Measurements from ENCODE around the gene ATXN7L1.
"Not testable (repeated sequence)": the region's sequence is repeated elsewhere in the genome, so short reads cannot be mapped to it uniquely, and the experiment has no call there.

Gene ATXN7L1

GRCh38 chr7:105613611-105614330 is 262.6 kb downstream of the ATXN7L1 start:
- no peak for DNase-seq (ENCODE audit: low read depth)

DNA sequence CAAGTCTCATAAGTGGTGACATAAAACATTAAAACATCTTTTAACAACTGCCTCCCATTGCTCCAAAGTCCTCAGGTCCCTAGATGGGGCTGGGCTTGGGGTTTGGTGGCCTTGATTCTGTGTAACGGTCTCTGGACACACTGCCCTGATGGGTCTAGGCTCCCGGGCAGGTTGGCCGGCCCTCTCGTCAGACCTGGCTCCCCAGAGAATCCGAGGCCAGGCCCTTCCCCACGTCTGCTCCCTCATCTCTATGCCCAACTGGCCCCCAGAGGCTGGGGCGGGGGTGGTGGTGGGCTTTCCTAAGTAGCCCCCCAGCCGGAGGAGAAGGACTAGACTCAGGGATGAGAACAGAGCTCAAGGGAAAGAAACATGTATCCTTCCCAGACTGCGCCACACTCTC is 263.6 kb downstream of the ATXN7L1 start:
- no peak for DNase-seq (ENCODE audit: low read depth)

DNA sequence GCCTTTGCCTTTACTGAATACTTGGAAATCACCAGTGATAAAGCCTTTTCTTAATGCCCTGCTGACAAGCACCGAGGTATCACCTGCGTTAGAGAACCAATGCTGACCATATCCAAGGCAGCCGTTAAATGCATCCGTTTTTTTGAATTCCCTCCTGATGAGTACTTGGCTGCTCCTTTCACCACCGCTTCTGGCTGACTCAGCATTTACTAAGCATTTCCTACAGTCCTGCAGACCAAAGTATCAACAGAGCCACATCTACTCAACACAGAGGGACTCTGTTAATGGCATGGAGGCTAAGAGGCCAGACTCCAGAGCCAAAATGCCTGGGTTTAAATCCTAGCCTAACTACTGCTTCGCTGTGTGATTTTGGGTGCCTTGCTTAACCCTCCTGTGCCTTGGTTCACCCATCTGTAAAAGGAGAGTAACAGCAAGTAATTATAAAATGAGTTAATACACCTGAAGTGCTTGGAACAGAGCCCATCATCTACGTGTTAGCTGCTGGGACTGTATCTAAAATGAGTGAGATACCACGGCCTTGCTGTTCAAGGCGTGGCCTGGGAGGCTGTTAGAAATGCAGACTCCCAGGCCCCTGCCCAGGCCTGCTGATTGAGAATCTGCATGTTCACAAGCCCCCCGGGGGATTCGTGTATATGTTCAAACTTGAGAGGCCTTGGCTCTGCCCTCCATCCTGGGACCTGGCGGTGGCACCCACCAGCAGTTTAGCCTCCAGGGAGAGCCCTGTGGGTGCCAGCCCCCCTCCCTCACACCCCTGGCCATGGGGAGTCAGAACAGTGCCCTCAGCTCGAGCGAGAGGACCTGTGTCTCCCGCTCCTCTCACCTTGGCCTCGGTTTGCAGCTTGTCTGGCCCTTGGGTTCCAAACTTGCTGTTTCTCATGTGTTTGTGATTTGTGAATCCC is 264.3 kb downstream of the ATXN7L1 start:
- DNase-seq (ENCODE audit: low read depth): no peak

- no peak for DNase-seq (ENCODE audit: low read depth)
Measured at GRCh38 chr7:105610165-105610930, 266.1 kb downstream of the ATXN7L1 start.

- DNase-seq (ENCODE audit: low read depth): peak; percentile 73
Measured at GRCh38 chr7:105602325-105603305, 273.8 kb downstream of the ATXN7L1 start.

DNA sequence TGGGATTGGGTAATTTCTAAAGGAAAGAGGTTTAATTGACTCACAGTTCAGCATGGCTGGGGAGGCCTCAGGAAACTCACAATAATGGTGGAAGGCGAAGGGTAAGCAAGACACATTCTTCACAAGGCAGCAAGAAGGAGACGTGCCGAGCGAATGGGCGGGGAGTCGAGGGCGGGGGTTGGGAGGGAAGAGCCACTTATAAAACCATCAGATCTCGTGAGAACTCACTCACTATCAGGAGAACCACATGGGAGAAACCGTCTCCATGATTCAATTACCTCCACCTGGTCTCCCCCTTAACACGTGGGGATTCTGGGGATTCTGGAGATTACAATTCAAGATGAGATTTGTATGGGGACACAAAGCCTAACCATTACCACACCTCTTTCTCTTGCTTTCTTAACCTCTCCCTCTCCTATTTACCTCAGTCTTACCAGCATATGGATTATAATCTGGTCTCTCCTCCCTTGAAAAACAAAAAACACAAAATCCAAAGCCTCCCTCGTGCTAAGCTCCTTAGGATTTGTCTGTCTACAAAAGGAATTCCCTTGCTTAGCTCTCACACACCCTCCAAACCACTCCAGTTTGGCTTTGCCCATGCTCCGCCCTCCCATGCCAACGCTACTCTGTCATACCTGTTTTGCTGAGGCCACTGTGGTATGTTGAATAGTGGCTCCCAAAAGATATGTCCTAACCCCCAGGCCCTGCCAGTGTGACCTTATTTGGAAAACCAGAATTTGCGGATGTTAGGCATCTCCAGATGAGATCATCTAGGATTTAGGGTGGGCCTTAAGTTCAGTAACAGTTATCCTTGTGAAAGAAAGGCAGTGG is 275.5 kb downstream of the ATXN7L1 start:
- peak; percentile 51 for DNase-seq (ENCODE audit: low read depth)

DNA sequence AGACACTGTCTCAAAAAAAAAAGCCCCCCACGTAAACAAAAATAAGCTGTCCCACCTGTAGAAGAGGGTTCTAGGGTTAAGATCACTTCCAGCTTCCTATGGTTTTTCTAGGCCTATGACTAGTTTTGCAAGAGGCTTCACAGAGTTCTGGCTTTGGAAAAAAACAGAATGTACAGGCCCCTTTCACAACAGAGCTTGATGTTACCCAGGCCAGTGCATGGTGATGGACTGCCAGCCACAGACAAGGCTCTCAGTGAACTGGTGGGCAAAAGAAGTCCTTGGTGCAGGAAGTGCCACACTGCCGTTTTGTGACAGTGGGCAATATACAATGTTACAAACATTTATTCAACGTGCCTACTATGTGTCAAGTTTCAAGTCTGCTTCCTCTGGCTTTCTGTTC is 276.8 kb downstream of the ATXN7L1 start:
- no peak for DNase-seq (ENCODE audit: low read depth)

DNA sequence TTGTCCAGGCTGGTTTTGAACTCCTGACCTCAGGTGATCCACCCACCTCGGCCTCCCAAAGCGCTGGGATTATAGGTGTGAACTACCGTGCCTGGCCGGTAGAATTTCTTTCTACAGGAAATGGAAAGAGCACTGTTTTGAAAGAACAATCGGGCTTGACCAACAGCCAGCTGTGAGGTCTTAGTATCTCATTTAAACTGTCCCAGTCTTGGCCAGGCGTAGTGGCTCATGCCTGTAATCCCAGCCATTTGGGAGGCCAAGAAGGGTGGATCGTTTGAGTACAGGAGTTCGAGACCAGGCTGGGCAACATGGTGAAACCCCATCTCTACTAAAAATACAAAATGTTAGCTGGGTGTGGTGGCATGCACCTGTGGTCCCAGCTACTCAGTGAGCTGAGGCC is 277.3 kb downstream of the ATXN7L1 start:
- not testable (repeated sequence) for DNase-seq (ENCODE audit: low read depth)

- no peak for DNase-seq (ENCODE audit: low read depth)
Measured at GRCh38 chr7:105596866-105597265, 279.5 kb downstream of the ATXN7L1 start.

- DNase-seq (ENCODE audit: low read depth): no peak
Measured at GRCh38 chr7:105594034-105594433, 282.4 kb downstream of the ATXN7L1 start.

GRCh38 chr7:105591522-105591921 is 284.9 kb downstream of the ATXN7L1 start:
- DNase-seq (ENCODE audit: low read depth): no peak

DNA sequence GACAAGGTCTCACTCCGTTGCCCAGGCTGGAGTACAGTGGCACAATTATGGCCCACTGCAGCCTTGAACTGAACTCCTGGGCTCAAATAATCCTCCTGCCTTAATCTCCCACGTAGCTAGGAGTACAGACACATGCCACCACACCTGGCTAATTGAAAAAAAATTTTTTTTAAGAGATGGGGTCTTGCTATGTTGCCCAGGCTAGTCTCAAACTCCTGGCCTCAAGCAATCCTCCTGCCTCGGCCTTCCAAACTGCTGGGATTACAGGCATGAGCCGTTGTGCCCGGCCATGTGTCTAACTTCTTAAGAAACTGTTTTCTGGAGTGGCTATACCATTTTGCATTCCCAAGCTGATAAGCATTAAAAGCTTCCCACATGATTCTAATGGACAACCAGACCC is 285.6 kb downstream of the ATXN7L1 start:
- no peak for DNase-seq (ENCODE audit: low read depth)

GRCh38 chr7:105589356-105590077 is 286.9 kb downstream of the ATXN7L1 start:
- DNase-seq (ENCODE audit: low read depth): peak; percentile 87

DNA sequence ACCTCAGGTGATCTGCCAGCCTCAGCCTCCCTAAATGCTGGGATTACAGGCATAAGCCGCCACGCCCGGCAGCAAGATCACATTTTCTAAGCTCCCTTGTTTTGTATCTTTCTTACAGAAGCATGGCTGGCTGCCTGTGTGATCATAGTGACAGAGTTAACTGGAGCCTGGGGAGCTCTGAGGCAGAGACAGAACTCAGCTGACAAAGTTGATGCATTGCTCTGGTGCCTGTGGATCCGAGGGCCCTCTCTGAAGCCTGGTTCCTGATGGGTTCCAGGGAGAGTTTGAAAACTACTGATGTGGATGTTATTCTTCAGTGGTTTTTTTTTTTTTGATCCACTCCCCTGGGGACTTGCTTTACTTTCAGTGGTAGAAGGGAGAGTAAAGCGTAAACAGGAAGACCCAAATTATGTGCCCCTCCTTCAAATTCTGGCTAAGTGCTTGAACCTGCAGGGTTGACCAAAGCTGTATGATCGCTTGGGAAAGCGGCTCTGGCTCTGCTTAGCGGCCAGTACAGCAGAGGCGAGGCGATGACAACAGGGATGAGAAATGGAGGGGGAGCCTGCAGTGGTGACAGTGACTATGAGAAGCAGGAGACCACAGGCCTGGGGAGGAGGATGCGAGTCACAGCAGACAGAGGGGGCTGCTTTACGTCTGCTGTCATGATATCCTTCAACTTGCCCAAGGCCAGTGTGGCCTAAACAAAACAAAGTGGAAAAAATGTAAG is 288.3 kb downstream of the ATXN7L1 start:
- DNase-seq (ENCODE audit: low read depth): peak; percentile 53

DNA sequence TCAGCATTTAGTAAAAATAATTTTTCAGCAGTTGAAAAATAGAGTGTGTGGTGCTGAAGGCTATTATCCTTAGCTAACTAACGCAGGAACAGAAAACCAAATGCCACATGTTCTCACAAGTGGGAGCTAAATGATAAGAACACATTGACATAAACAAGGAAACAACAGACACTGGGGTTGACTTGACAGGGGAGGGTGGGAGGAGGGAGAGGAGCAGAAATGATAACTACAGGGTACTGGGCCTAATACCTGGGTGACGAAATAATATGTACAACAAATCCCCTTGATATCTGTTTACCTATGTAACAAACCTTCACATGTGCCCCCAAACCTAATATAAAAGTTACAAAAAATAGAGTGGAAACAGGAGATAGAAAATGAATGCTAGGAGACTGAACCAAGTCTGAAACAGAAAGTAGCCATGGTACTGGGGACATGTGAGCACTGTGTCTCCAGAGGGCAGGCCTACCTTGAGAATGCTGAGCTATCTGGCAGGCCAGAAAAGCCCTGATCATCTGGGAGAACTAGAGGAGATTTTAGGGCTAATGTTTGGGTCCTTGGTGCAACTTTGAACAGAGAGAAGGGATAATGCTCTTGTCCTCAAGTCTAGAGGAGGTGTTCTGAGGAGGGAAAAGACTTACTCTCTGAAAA is 290.4 kb downstream of the ATXN7L1 start:
- DNase-seq (ENCODE audit: low read depth): no peak

- no peak for DNase-seq (ENCODE audit: low read depth)
Measured at GRCh38 chr7:105584165-105584564, 292.2 kb downstream of the ATXN7L1 start.

GRCh38 chr7:105583061-105583460 is 293.3 kb downstream of the ATXN7L1 start:
- no peak for DNase-seq (ENCODE audit: low read depth)

DNA sequence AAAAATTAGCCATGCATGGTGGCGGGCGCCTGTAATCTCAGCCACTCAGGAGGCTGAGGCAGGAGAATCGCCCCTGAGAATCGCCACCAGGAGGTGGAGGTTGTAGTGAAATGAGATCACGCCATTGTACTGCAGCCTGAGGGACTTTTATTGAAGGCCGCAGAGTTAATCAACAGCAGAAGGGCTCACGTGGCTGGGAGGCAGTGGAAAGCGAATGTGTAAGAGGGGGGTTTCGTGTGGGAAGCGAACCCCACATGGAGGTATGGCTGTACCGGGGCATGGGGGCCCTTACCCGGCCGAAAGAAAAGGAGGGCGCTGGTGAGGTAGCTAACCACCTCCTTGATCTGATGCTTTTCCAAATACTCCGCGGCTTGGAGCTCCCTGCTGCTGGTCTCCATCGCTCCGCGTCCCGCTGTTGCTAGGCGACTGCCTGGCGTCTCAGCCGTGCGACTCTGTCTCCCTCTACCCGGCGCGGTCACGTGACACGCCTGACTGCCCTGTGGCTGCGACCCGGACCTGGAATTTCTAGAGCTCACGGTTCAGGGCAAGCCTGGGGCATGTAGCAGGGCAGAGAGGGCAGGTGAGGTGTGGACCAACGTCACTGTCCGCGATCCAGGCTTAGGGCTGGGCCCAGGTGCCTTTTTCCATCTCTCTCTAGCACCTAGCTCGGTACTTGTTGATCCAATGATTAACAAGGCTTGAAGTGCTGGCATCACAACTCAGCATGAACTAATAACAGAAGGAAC is 295.2 kb downstream of the ATXN7L1 start, which contains the start of gene EFCAB10:
EFCAB10 (minus strand) TSS at position 428 of the 746 bp plus-strand sequence; CDS start at position 398, 30 bp downstream.
- DNase-seq (ENCODE audit: low read depth): peak; percentile 72

Data from EH (cell line).